Stimulated activated CD4-positive, alpha-beta T cell treated with anti-CD3 and anti-CD28 coated beads, Interleukin-1b, Interleukin-23, amount 100 ng/mL, for 1 hour (primary cell): ENCODE results near the gene GASK1B.

Experiments
- DNase-seq, 2 donors: peaks; one replicate each; pipeline ENCODE4 v3.0.0-alpha.2; 2020; ENCODE audit warnings: low read depth in 2 of 2

GASK1B gene

DNA sequence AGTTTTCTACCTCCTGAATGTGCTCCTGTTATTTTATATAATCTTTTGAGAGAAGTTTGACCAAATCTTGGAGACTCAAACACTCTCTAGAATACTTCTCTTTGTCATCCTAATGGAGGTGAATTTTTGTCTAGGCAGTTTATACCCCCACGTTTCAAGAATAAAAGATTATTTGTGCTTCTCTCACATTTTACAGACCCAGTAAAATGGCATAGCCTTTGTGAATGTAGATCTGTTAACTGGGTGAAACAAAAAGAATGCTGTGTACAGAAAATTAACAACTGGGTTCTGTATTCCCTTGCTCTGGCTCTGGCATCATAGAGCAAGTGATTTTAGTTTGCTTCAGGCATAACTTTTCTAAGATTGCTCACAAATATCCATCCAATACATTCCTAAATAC is 26.1 kb downstream of the GASK1B start:
- no peak for DNase-seq

DNA sequence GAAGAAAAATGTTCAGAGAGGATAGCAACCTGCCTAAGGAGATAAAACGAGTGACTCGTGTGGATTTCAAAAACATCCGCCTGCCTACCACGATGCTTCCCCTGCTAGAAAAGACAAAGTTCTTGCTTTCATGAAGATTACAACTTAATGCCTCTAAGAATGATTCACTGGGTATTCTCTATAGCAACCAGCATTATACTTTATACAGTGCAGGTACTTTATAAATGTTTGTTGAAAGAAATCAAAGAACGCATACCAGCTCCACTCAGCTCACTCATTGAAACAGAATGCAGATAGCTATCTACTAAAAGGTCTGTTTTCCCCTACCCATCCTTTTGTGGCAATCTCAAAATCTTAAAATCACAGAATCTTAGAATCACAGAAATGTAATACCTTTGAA is 33.7 kb downstream of the GASK1B start:
- DNase-seq: no peak

GRCh38 chr4:158134222-158134621 is 38.6 kb downstream of the GASK1B start:
- no peak for DNase-seq

- DNase-seq: no peak
Measured at GRCh38 chr4:158133551-158133950, 39.3 kb downstream of the GASK1B start.

DNA sequence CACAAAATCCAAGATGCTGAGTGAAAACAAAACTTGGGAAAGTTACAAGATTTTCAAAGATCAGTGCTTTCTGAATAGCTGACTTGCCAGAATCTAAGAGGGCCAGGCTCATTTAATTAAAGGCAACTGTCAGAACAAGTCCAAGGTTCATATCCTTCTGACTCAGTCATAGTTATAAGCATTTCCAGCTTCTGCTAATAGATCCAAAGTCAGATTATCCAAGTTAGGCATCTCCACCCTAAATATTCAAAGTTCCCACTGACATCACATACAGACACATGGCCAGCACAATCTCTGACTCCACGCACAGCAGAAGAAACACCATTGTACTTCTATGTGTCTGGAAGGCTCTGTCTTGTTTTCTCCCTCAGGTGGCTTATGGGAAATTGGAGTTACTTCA is 41.8 kb downstream of the GASK1B start:
- DNase-seq: no peak

DNA sequence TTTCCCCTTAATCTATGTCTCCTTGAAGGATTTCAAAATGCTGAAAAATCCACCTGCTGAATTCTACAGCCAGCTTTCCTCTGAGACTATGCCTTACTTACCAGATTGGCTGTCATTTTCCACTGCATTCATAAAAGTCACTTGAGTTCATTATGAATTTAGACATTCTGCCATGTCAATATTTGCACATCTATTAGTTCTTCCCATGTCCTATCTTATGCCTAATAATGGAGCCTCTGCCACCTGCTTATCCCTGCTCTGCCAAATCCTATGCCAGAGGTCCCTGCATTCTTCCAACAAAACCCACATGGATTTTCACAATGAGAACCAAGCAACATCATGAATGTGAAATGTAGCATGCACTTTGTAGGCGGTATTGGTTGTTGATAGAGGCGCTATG is 42.6 kb downstream of the GASK1B start:
- no peak for DNase-seq

- DNase-seq: no peak
Measured at GRCh38 chr4:158129694-158130093, 43.1 kb downstream of the GASK1B start.

DNA sequence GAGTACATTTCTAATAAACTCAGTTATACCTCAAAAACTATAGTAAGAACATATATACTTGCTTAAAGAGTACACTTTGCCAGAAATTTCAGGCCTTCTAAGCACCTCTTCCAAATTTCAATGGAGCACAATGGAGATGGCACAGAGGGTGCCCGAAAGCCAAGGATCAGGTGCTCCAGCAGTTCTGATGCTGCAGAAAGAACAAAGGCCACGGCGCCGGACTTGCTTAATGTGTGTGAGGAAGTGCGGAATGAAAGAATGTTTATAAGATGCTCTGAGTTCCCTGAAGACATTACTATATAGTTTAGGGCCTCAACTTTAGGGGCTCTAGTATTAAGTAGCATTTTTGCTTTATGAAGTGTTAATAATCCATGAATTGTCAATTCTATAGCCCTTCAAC is 44.3 kb downstream of the GASK1B start:
- no peak for DNase-seq

GRCh38 chr4:158125310-158125709 is 47.5 kb downstream of the GASK1B start:
- no peak for DNase-seq
